NCI-H446 (cell line): ENCODE measurements around the gene ZNF585A.
"Not testable (repeated sequence)": the region's sequence is repeated elsewhere in the genome, so short reads cannot be mapped to it uniquely, and the experiment has no call there.

Source experiments
- DNase-seq, 2 experiments: peaks; one replicate each; lab custom pipeline; 2025; lab: John Stamatoyannopoulos, UW

ZNF585A gene

GRCh38 chr19:37172368-37173366, at the start of gene ZNF585A:
ZNF585A (minus strand) TSS chr19:37172695; CDS start chr19:37169910, 2,785 bp downstream.
- DNase-seq: peak; percentile 73 to 90

- no peak for DNase-seq
These were observed 48.6 kb upstream of the ZNF585A start for GRCh38 chr19:37221136-37221535.

DNA sequence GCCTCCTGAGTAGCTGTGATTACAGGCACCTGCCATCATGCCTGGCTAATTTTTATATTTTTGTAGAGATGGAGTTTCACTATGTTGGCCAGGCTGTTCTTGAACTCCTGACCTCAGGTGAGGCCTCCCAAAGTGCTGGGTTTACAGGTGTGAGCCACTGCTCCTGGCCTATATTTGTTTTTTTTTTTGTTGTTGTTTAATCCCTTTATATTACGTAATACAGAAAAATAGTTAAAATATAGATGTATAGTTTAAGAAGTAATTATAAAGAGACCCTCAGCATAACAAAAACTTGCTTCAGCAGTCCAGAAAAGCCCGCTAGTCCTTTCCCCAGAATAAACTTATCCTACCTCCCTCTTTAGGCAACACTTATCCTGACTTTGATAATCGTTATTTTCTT, 47.9 kb upstream of the ZNF585A start:
- DNase-seq: no peak

DNA sequence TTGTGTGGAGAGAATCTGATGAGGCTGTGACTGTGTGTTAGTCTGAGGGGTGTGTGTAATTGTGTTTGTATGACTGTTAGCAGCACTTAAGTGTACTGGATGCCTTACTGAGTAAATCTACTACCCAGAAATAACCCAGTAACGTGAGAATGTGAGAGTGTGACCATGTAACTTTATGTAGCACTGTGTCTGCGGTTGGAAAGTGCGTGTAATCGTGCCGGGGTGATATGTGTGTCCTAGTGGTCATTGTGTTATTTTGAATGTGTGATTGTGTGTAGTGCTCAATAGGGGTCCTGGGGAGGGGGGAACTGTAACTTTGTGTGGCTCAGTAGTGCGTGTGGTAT, 46.1 kb upstream of the ZNF585A start:
- DNase-seq: no peak

DNA sequence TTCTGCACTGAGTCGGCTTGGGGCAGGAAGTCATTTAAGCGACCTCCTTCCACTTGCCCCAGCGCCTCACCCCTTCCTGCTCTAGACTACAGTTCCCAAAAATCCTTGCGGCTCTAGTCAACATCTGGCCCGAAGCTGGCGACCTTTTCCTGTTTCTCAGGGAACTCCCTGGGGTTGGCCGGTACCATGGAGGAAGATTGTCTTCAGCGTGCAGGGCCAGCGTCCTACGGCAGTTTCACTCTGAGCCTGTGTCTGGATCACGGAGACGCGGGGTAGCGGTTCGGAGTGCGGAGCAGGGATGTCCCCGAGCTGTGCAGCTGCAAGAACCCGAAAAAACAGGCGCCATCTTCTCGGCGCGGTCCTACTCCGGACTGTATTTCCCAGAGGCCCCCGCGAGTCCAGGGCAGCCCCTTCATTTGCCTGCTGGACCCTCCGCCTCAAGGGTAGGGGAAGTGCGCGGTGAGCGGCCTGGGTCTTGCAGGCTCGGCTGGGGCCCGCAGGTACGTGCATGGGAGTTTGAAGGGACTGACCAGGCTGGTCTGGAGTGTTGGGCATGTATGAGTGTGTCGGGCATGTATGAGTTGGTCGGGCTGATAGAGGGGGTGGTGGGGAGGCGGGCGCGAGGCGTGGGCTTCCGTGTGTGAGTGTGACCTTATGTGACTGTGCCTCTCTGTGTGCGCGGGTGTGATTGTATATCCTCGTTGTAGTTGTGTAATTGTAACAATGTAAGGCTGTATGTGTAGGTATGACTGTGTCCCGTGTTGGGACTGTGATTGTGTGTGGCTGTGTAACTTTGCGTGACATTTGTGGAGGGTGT, 45.5 kb upstream of the ZNF585A start, which contains the start of gene ZNF383:
TSS of gene ZNF383 (plus strand) at position 440 of the 817 bp plus-strand sequence. CDS start 12,240 bp downstream, outside the sequence.
- peak; percentile 75 to 87 for DNase-seq

DNA sequence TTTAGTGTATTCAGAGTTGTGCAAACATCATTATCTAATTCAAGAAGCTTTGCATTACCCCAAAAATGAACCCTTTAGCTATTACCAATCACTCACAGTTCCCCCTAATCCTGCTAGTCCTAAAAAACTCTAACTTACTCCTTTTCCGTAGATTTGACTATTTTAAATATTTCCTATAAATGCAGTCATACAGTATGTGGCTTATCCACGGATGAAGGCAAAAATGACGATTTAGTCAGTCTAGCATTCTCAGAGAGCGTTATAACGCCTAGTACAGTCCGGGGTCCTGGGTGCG, 44.9 kb upstream of the ZNF585A start:
- no peak for DNase-seq

DNA sequence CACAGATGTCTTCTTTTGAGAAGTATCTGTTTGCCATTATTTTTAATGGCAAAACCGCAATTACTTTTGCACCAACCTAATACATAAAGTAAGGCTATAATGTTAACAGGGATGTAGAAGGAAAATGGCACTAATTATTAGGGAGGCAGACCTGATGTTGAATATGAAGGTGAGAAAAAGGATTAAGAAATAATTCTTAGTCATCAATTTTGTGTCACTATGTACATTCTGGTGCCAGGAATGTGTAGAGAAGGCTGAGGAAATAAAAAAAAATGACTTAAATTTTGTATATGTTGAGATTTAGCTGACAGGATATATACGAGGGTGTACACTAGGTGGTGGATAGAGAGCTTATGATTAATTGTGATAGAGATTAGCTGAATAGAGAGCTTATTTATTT, 25.3 kb upstream of the ZNF585A start:
- DNase-seq: no peak

GRCh38 chr19:37197115-37197514, 24.6 kb upstream of the ZNF585A start:
- DNase-seq: not testable (repeated sequence)

GRCh38 chr19:37195248-37195647, 22.8 kb upstream of the ZNF585A start:
- DNase-seq: not testable (repeated sequence)

GRCh38 chr19:37186071-37186470, 13.6 kb upstream of the ZNF585A start:
- DNase-seq: not testable (repeated sequence)

DNA sequence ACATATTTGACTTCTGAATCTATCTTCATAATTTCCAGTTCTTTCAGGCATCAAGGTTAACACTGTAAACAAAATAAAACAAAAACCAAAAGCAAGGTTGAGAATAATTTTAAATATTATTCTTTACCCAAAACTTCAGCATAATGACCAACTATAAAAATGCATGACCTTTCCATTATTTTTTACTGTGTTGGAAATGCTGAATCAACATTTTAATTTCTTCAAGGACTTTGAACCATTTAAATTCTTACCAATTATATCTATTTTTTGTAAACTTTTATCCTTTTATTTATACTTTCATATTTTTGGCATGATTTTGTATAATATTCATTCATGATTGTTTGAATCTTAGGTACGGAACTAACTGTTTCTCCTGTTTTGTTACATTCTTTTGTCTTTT, 6.9 kb downstream of the ZNF585A start:
- DNase-seq: no peak

DNA sequence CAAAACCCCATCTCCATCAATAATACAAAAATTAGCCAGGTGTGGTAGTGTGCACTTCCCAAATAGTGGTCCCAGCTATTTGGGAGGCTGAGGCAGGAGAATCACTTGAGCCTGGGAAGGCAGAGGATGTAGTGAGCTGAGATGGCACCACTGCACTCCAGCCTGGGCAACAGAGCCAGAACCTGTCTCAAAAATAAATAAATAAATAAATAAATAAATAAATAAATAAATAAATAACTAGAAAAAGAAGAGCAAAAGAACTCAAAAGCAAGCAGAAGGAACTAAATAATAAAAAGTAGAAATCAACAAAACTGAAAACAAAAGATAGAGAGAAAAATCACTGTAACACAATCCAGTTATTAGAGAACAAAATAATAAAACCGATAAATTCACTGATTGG, 12.3 kb downstream of the ZNF585A start:
- DNase-seq: no peak

- no peak for DNase-seq
These were observed 24.3 kb downstream of the ZNF585A start for GRCh38 chr19:37148214-37148613.

- DNase-seq: no peak
These were observed 36.4 kb downstream of the ZNF585A start for GRCh38 chr19:37136111-37136510.

DNA sequence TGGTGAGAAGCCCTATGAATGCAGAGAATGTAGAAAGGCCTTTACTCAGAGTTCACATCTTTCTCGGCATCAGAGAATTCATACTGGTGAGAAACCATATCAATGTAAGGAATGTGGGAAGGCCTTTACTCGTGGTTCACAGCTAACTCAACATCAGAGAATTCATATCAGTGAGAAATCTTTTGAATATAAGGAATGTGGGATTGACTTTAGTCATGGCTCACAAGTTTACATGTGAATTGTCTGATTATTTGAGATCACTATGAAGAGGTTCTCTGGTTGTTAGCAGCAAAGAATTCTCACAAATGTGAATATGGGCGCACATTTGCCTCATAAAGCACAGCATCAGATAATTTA, 43.7 kb downstream of the ZNF585A start:
- DNase-seq: no peak

DNA sequence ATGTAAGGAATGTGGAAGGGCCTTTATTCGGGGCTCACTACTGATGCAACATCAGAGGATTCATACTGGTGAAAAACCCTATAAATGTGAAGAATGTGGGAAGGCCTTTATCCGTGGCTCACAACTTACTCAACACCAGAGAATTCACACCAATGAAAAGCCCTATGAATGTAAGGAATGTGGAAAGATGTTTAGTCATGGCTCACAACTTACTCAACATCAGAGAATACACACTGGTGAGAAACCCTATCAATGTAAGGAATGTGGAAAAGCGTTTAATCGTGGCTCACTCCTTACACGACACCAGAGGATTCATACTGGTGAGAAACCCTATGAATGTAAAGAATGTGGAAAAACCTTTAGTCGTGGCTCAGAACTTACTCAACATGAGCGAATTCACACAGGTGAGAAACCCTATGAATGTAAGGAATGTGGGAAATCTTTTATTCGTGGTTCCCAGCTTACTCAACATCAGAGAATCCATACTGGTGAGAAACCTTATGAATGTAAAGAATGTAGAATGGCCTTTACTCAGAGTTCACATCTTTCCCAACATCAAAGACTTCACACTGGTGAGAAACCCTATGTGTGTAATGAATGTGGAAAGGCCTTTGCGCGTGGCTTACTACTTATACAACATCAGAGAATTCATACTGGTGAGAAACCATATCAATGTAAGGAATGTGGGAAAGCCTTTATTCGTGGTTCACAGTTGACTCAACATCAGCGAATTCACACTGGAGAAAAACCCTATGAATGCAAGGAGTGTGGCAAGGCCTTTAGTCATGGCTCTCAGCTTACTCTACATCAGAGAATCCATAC, 44.3 kb downstream of the ZNF585A start:
- no peak for DNase-seq

- DNase-seq: not testable (repeated sequence)
These were observed 50.4 kb downstream of the ZNF585A start for GRCh38 chr19:37122093-37122492.

DNA sequence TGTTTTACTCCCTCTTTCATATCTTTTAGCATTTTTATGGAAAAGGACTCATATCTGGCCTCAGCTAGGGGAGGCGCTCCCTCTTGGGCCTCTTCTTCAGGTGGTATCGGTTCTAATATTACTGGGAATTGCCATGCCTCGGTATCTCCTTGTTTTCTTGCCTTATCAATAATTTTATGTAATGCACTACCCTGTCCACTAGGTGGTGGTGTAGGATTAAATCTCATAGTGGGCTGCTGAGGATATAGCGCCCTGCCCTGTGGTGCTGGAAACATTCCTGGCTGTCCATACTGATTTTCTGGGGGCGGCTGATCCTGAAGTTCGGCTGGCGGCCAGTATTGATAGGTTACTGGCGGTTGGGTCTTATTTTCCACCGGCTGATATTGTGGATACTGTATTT, 58.5 kb downstream of the ZNF585A start:
- no peak for DNase-seq

- DNase-seq: not testable (repeated sequence)
These were observed 60.7 kb downstream of the ZNF585A start for GRCh38 chr19:37111753-37112152.

GRCh38 chr19:37104135-37104534, 68.4 kb downstream of the ZNF585A start:
- not testable (repeated sequence) for DNase-seq

DNA sequence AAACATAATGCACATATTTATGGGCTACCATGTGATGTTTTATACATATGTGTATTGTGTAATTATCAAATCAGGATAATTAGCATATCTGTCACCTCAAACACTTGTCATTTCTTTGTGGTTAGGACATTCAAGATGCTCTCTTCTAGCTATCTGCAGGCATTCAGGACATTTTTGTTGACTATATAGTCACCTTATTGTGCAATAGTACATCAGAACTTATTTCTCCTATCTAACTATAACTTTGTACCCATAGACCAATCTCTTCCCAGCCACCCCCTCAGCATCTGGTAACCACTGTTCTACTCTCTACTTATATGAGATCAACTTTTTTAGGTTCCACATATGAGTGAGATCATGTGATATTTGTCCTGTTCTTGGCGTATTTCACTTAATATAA, 73.9 kb downstream of the ZNF585A start:
- no peak for DNase-seq

GRCh38 chr19:37095859-37096258, 76.6 kb downstream of the ZNF585A start:
- no peak for DNase-seq
